Activated CD4-positive, alpha-beta T cell treated with anti-CD3 and anti-CD28 coated beads for 48 hours (primary cell): ENCODE results near the gene SHC2.
"Not testable (repeated sequence)": the region's sequence is repeated elsewhere in the genome, so short reads cannot be mapped to it uniquely, and the experiment has no call there.

ENCODE experiments used
- DNase-seq: peaks from one replicate; pipeline ENCODE4 v3.0.0-alpha.2; 2020

SHC2 gene

DNA sequence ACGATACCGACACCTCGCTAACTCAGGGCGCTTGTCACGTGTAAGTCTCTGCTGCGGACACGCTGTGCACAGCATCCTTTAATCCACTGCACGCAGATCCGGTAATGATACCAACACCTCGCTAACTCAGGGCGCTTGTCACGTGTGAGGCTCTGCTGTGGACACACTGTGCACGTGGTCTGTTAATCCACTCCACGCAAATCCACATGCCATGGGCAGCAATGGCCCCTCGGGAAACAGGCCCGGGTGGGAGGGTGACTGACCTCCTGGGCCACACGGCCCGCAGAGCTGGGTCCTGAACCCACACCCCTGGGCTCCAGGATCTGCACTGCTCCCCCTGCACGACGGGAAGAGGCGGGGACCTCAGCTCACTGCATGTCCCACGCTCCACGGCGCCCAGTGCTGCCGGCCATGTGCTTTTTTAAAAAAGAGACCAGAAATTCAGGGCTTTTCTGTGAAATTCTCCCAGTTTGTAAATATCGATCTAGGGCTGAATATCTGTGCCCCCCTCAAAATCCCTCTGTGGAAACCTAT lies 16.1 kb downstream of the SHC2 start:
- no peak for DNase-seq

DNA sequence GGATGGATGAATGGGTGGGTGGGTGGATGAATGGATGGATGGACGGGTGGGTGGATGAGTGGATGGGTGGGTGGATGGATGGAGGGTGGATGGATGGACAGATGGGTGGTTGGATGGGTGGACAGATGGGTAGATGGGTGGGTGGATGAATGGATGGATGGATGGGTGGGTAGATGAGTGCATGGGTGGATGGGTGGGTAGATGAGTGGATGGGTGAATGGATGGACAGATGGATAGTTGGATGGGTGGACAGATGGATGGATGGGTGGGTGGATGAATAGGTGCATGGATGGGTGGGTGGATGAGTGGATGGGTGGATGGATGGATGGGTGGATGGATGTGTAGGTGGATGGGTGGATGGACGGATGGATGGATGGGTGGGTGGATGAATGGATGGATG lies 17.8 kb downstream of the SHC2 start:
- no peak for DNase-seq

DNA sequence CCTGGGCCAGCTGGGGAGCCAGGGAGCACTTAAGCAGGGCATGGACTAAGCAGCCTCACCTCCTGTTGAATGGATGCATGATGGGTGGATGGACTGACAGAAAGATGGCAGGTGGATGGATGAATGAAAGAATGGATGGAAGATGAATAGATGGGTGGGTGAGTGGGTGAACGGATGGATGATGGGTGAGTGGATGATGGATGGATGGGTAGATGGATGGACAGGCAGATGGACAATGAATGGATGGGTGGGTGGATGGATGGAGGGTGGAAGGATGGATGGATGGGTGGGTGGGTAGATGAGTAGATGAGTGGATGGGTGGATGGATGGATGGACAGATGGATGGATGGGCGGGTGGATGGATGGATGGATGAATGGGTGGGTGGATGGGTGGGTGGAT lies 18.7 kb downstream of the SHC2 start:
- DNase-seq = no peak

DNA sequence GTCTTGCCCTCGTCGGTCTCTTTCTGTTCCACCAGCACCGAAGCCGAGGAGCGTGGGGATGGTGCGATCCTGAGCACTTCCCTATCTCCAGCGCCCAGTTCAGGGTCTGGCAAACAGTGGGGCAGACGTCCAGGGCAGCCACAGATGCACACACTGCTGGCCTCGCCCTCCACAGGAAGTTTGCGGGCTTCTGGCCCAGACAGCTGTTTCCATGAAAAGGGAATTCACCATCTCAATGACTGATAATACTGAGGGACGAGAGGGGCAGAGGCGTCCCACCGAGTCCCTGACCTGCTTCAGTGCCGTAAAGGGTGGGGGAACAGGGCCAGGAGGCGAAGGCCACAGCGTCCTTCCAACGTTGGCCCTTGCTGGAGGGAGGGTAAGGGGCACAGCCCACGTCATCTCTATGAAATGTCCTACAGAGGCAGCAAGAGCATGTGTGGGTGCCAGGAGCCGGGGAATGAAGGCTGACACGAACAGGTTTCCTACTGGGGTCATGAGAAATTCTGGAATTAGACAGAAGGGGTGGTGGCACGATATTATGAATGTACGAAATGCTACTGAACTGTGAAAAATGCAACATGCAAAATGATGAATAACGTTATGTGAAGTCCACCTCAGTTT lies 19.5 kb downstream of the SHC2 start:
- DNase-seq = no peak

DNA sequence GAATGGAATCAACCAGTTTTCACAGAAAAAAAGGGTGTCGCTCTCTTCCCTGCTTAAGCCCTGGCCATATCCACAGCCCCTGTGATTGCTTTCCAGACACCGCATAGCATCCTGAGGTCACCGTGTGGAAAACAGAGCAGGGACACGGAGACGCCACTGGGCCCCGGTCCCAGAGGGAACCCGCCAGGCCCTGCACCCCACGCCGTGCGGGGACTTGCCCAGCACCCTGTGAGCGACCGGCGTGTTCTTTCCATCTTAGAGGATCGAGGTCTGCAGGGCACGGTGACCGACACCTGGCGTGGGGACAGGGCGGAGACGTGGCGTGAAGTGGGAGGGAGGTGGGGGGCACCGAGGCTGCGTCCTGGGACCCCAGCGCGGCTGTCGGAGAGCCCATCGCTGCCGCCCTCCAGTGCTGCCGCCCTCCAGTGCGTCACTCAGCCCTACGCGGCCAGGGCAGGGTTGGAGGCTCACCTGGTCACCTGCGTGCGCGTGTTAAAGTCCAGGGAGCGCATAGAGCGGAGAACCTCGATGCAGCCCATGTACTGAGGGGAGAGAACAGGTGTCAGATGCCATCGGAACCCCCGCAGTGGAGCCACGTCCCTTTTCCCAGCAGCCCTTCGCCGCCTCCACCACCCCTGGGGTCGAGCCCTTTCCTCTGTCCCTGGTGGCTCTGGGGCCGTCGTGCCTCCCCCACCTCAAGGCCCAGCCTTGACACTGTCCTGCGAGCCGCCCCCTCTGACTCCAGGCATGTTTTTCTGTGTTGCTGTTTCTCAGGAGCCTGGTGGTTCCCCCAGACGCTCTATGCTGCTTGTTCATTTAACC lies 20.2 kb downstream of the SHC2 start:
- no peak for DNase-seq

DNA sequence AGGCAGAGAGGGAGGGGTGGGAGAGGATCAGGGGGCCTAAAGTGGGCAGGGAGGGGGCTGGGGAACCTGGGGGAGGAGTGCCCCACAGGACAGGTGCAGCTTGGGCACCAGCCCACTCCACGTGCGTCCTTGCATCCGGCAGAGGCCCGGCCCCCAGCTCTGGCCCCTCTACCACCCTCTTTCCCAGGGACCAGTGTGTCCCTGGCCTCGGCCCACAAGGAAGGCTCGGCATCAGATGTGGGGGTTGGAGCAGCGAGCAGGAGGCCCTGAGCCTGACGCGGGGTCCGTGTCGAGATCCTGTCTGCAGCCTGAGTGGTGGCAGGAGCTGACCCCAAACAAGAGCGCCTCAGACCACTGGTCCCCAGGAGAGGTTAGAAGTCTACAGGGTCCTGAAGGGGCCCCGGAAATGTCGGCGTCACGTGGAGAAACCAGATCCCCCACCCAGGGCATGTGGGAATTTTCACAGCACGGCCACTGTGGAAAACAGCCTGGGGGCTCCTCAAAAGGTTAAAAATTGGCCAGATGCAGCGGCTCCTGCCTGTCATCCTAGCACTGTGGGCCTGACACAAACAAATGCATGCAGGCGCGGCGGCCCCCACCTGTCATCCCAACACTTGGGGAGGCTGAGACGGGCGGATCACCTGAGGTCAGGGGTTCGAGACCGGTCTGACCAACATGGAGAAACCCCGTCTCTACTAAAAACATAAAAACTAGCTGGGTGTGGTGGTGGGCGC lies 21.5 kb downstream of the SHC2 start:
- no peak for DNase-seq

DNA sequence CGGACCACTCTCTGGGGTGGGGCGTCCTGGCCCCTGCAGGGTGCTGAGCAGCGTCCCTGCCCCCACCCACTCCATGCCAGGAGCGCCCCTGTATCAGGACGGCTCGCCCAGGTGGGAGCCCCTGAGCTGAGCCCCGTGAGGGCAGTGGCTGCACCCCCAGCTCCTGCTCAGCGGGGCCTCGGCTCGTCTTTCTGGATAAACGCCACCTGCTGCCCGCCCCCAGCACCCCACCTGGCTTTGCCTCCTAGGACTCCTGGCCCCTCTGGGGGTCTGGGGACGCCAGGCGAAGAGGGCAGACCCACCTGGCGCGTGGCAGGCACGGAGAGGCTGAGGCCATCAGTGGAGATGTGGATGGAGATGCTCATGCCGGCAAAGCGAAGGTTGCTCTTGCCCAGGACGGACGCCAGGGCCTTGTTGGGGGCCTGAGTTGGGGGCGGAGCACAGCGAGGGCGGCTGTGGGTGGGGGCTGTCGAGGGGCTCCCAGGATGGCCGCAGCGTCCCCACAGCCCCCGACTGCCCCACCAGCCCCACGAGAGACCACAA lies 22.3 kb downstream of the SHC2 start:
- no peak for DNase-seq

DNA sequence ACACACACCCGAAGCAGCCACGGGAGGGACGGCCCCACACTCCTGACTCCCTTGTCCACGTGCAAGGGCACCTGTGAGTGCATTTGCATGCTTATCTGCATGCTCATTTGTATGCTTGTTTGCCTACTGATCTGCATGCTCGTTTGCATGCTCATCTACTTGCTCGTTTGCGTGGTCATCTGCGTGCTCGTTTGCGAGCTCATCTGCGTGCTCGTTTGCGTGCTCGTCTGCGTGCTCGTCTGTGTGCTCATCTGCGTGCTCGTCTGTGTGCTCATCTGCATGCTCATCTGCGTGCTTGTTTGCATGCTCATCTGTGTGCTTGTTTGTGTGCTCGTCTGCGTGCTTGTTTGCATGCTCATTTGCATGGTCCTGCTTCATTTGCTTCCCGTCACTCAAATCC lies 23.8 kb downstream of the SHC2 start:
- DNase-seq = no peak

DNA sequence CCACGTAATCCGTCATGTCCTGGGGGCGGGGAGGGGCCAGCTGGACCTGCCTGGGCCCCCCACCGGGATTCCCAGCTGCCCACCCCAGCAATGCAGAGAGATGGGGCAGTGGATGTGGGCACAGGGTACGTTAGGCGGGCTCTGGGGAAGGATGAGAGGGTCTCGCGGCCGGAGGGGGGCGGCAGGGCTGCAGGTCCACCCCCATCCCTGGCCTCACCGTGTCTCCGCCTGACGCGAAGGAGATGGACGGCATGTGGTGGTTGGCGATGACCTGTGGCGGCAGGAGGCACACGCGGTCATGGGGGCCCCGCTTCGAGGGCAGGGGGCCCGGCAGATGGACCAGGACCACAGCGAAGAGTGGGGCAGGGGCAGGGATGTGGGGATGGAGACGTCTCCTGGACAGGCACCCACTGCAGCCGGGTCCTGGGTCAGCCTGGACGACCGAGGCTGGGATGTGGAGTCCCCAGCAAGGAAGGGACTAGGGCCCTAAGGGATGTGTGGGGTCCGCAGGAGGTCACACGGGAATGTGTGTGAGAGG lies 24.4 kb downstream of the SHC2 start:
- DNase-seq = no peak

DNA sequence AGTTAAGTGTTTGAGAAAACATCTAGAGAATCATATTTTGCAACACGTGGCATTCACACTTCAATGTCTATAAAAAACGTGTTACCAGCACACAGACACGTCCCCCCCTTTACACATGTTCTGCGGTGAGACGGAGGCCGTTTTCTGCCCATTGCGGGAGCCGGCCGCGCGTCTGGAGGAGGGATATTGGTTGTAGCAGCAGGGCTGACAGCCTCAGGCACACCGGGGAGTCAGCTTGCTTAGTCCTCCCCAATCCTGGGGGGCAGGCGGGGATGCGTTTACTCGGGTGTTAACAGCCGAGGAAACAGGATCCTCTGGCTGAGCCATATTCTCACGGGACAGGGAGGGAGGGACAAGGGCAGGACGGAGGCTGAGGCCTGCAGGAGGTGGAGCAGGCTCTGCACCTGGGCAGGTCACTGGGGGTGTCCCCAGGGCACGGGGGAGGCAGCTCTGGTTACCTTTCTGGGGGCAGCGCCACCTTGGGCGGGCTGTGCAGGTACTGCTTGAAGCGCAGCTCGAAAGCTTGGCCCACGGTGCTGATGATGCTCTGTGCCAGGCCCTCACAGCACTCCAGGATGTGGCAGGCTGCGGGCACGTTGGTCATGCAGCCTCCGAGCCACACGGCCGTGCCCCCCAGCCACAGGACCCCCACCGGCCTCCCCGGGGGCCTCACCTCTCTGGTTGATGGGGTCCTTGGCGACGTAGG lies 25.0 kb downstream of the SHC2 start:
- DNase-seq = no peak

DNA sequence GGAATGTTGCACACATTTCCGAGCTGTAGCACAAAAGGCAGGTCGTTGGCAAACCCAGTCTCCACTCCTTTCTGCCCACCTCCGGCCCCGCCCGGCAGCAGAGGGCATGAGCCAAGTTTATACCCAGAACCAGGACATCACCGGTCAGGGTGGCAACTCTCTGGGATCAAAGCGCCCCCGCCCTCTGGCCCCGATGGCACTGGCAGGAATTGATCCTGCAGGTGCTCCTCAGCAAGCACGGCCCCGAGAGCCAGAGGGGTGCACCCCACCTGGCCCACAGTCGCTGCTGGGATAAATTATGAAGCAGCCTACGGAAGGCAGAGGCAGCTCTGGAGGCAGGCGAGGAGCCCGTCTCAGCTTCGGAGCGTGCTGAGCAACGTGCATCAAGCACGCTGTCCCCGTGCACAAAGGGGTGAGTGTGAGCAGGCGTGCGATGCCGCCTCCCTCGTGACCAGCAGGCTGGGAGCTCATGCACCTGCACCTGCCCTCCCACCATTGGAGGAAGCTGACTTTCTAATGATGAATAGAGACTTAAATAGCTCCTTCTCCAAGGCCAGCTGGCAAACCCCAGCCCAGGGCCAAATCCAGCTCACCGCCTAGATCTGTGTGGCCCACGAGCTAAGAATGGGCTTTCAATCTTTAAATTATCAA lies 25.7 kb downstream of the SHC2 start:
- DNase-seq = no peak

DNA sequence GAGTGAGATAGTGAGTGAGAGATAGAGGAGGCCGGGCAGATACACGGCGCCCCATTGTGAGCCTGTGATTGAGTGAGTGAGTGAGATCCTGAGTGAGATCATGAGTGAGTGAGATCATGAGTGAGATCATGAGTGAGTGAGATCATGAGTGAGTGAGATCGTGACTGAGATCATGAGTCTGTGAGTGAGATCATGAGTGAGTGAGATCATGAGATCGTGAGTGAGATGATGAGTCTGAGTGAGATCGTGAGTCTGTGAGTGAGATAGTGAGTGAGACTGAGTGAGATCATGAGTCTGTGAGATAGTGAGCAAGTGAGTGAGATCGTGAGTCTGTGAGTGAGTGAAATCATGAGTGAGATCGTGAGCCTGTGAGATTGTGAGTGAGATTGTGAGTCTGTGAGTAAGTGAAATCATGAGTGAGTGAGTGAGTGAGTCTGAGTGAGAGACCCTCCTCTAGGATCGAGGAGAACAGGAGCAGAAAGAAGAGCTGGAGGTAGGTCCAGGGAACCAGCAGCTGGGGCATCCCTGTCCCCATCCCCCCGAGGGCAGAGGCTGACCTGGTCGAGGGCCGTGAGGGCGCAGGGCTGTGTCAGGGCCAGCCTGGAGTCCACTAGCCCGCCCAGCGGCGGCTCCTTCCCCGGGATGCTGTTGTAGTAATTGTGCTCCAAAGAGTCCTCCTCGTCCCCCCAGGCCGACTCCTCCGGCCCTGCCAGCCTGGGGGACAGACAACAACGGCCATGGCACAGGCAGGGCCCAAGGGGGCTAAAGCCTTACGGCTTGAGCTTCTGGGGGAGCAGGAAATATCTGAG lies 26.5 kb downstream of the SHC2 start:
- no peak for DNase-seq

DNA sequence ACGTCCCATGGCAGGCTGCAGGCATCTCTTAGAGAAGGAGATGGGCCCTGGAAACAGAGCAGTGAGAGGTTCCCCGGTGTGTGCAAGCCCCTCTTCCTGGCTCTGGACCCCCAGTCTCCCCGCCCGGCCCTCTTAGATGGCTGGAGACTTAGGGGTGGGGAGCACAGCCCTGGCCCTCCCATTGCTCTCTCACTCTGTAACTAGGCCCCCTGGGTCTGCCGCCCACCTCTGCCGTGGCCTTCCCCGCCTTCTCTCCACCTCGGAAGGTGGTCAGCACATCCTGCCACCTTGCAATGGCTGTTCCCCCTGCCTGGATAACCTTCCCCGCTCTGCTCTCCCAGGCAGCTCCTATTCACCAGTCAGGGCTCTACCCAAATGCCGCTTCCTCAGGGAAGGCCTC lies 30.1 kb downstream of the SHC2 start:
- no peak for DNase-seq

DNA sequence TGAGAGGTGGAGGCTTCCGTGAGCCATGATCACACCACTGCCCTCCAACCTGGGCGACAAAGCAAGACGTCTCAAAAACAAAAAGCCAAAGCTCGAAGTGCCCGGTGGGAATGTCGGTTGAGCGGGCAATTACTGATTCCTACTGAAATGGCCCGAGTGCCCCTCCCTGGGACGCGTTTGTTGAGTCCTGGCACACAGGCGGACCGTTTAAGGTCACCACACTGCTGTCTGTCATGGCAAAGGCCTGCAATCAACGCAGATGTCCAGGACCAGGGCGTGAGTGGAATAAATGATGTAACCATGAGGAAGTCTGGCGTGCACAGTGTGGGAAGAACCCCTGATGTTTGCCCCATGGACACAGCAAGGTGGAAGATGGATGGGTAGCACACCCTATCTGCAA lies 32.7 kb downstream of the SHC2 start:
- no peak for DNase-seq

DNA sequence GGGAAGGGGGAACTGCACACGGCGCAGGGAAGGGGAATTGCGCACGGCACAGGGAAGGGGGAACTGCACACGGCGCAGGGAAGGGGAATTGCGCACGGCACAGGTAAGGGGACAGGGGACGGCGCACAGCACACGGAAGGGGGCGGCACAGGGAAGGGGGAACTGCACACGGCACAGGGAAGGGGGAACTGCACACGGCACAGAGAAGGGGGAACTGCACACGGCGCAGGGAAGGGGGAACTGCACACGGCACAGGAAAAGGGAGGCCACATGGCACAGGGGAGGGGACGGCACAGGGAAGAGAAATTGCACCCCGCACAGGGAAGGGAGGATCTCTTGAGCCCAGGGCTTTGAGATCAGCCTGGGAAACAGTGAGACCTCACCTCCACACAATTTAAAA lies 33.2 kb downstream of the SHC2 start:
- DNase-seq = not testable (repeated sequence)

DNA sequence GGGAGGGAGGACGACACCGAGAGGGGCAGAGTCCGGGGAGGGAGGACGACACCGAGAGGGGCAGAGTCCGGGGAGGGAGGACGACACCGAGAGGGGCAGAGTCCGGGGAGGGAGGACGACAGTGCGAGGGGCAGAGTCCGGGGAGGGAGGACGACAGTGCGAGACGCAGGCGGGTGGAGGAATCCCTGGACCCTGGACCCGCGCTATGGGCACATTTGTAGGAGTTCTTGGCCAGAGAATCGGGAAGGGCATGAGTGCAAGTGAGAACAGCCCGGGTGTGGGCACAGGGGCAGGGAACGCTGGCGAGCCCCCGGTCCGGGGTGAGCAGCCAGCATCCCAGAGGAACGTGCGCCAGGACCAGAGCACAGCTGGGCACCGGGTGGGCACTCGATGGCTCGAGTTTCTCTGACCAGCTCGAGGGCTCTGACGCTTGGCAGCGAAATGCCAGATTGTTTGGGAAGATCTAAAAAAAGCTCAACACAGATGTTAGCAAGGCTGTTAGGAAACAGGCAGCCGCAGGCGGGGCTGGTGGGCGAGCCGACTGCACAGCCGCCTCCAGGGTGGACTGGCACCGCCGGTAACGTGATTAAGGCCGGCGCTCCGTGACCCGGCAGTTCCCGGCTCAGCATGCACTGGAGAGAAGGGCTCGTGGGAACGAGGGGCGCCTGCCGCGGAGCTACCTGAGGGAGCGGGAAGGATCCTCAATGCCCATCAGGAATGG lies 33.9 kb downstream of the SHC2 start:
- no peak for DNase-seq

DNA sequence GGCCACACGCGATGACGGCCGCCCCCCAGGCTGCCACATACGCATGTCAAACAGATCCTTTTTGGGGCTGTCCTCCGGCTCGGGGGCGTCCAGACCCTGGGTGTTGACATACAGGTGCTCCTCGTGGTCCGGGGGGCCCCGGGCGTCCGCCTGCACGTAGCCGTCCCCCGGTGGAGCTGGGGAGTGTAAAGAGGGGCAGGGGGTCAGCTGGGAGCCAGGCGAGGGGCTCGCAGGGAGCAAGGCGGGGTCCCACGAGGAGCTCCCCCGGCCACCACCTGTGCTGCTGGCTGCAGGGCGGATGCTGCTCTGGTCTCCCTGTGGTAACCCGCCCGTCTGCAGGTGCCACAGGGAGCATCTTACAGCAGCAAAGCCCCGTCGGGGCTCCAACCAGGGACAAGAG lies 35.8 kb downstream of the SHC2 start:
- no peak for DNase-seq

DNA sequence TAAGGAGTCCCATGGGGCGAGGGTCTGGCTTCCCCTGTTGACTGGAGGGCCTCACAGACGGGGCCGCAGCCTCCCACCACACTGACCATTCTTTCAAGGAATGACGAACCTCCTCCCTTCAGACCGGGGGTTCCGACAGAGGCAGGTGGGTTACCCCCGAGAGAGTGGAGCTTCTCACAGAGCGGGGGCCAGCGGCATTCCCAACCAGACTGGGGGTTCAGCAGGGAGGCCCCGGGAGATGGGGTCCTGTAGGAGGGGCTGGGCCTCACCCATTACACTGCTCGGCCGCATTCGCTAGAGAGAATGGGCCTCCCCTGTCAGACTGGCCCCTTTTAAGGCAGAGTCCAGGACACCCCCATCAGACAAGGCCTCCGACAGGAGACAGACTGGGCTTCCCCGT lies 36.3 kb downstream of the SHC2 start:
- no peak for DNase-seq

DNA sequence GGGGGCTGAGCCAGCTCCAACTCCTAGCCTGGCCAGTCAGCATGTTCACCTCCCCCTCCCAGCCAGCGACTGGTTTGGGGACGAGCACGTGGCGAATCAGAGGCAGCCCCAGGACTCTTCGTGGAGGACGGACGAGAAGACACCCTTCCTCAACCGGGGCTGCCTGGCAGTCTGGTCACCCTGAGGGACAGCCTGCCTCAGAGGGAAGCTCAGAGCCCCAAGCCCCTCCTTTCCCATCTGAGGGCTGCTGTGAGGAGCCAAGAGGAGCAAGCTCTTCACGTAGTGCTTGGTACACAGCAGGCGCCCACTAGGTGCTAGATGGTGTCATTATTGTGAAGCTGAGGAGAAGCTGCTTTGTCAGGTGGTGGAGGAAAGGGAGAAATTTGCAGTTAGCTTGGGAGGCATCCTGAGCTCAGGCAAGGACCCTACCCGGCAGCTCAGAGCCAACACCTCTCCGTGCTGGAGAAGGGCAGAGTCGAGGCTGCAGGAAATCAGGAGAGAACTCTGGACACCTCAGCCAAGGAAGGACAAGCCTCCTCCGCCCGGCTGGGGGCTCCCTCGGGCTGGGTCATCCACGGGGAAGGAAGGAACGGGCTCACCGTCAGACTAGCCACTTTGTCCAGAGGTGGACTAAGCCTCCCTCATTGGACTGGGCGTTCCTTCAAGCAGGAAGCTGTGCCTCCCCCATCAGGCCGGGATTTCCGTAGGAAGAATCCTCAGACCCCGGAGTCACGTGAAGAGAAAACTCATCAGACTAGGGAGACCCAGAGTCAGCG lies 37.0 kb downstream of the SHC2 start:
- no peak for DNase-seq

DNA sequence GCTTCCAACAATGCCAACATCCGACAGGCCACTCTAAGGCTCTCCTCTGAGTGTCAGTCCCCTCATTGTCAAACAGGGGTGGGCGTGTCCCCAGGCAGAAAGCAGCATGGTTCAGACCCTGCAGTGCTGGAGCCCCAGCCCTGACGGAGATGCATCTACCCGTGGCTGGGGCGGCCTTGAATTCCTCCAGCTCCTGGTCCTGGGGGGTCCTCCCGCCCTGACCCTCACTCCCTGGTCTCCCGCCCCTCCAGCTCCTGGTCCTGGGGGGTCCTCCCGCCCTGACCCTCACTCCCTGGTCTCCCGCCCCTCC lies 38.0 kb downstream of the SHC2 start:
- not testable (repeated sequence) for DNase-seq
